Measurements from ENCODE around the gene KRTAP5-7.

- TF ChIP-seq EZH2 (IDR thresholded peaks at IDR 0.05; ENCODE audit: borderline replicate concordance, low read depth, low read length, severe bottlenecking) (no peak), POLR2A (IDR thresholded peaks at IDR 0.05; ENCODE audit: low read depth, low read length) (no peak), CTCF (IDR thresholded peaks at IDR 0.05; ENCODE audit: extremely low read depth in 1 of 2, insufficient read depth in 1 of 2, low read depth in 1 of 2, low read length in 2 of 2) (no peak)
Observed at GRCh38 chr11:71572811-71573210, 45.7 kb downstream of the KRTAP5-7 start.

Measured in endothelial cell of umbilical vein (primary cell).